GM18858 (cell line): ENCODE data around the gene PCDHGA10.
"Not testable (repeated sequence)": the region's sequence is repeated elsewhere in the genome, so short reads cannot be mapped to it uniquely, and the experiment has no call there.

ENCODE experiments used
- ATAC-seq: cut with Tn5 transposase; IDR thresholded peaks from one replicate; pipeline ENCODE4 v1.9.1; 2021; ENCODE audit not compliant: unreplicated experiment

PCDHGA10 gene

DNA sequence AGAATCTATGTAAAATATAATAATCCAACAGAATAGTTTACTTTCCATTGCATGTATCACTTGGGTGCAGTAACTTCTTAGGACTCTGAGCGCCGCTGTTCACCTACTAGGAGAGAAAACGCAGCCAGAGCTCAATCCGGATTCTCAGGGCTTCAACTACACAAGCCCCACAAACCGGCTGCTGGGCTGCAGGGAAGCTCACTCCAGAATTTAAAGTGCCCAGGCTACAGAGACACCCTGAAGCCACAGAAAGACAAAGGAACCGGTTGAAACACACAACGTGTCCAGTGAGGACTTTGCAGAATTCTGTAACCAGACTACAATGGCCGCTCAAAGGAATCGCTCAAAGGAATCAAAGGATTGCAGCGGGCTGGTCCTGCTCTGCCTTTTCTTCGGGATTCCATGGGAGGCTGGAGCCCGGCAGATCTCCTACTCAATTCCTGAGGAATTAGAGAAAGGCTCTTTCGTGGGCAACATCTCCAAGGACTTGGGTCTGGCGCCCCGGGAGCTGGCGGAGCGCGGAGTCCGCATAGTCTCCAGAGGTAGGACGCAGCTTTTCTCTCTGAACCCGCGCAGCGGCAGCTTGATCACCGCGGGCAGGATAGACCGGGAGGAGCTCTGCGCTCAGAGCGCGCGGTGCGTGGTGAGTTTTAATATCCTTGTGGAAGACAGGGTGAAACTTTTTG lies at the start of gene PCDHGA10:
Gene PCDHGA10 (plus strand): TSS at position 134 of the 686 bp plus-strand sequence. CDS start 189 bp downstream, at position 323.
- peak; percentile 68 for ATAC-seq

GRCh38 chr5:141363952-141364660 lies 48.7 kb upstream of the PCDHGA10 start, which contains the start of gene PCDHGA5:
Gene PCDHGA5, plus strand, starts transcription at chr5:141364162. Its CDS starts 169 bp downstream, at chr5:141364331.
- ATAC-seq = no peak

DNA sequence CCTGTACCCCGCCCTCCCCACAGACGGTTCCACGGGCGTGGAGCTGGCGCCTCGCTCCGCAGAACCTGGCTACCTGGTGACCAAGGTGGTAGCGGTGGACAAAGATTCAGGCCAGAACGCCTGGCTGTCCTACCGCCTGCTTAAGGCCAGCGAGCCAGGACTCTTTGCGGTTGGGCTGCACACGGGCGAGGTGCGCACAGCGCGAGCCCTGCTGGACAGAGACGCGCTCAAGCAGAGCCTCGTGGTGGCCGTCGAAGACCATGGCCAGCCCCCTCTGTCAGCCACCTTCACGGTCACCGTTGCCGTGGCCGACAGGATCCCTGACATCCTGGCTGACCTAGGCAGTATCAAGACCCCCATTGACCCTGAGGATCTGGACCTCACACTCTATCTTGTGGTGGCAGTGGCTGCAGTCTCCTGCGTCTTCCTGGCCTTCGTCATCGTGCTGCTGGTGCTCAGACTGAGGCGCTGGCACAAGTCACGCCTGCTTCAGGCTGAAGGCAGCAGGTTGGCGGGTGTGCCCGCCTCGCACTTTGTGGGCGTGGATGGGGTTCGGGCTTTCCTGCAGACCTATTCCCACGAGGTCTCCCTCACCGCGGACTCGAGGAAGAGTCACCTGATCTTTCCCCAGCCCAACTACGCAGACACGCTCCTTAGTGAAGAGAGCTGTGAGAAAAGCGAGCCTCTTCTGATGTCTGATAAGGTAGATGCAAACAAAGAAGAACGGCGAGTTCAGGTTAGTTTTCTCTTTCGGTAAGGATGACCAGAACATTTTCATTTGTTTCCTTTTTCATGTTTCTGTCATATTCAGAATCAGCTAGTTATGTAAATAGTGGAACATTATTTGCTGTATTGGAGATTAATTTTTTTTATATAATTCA lies 46.5 kb upstream of the PCDHGA10 start:
- ATAC-seq = no peak

DNA sequence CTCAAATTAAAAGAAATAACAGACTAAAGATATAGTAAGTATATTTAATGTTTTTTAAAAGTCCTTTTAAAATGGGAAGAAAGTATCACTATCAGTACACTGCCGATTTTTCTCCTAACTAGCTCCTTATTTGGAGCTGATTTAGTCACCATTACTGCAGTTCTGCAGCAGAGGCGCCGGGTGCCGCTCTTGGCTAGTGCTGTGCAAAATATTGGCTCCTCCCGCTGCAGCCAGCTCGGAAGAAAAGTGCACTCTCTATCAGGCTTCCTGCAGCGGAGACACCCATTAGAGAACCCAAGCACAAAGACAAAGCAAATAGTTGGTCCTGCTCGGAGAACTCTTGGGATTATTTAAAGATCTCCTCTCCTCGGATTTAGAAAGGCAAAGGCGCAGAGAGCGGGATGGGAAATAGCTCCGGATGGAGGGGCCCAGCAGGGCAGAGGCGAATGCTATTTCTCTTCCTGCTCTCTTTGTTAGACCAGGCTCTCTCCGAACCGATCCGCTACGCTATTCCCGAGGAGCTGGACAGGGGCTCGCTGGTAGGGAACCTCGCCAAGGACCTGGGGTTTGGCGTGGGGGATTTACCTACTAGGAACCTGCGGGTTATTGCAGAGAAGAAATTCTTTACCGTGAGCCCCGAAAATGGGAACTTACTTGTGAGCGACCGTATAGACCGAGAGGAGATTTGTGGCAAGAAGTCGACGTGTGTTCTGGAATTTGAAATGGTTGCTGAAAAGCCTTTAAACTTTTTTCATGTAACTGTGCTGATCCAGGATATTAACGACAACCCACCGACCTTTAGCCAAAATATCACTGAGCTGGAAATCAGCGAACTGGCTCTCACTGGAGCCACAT lies 42.6 kb upstream of the PCDHGA10 start, which contains the start of gene PCDHGB3:
Gene PCDHGB3 (plus strand): TSS at position 249 of the 855 bp plus-strand sequence. CDS start 153 bp downstream, at position 402.
- ATAC-seq = no peak

DNA sequence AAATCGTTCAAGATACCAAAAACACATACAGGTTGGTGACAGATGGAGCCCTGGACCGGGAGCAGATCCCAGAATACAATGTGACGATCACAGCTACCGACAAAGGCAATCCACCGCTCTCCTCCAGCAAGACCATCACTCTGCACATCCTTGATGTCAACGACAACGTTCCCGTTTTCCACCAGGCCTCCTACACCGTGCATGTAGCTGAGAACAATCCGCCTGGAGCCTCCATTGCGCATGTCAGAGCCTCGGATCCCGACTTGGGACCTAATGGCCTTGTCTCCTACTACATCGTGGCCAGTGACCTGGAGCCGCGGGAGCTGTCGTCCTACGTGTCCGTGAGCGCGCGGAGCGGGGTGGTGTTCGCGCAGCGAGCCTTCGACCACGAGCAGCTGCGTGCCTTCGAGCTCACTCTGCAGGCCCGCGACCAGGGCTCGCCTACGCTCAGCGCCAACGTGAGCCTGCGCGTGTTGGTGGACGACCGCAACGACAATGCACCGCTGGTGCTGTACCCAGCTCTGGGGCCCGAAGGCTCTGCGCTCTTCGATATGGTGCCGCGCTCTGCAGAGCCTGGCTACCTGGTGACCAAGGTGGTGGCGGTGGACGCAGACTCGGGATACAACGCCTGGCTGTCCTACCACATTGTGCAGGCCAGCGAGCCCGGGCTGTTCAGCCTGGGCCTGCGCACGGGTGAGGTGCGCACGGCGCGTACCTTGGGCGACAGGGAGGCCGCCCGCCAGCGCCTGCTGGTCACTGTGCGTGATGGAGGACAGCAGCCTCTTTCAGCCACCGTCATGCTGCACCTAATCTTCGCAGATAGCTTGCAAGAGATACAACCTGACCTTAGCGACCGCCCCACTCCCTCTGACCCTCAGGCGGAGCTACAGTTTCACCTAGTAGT lies 41.0 kb upstream of the PCDHGA10 start:
- no peak for ATAC-seq

DNA sequence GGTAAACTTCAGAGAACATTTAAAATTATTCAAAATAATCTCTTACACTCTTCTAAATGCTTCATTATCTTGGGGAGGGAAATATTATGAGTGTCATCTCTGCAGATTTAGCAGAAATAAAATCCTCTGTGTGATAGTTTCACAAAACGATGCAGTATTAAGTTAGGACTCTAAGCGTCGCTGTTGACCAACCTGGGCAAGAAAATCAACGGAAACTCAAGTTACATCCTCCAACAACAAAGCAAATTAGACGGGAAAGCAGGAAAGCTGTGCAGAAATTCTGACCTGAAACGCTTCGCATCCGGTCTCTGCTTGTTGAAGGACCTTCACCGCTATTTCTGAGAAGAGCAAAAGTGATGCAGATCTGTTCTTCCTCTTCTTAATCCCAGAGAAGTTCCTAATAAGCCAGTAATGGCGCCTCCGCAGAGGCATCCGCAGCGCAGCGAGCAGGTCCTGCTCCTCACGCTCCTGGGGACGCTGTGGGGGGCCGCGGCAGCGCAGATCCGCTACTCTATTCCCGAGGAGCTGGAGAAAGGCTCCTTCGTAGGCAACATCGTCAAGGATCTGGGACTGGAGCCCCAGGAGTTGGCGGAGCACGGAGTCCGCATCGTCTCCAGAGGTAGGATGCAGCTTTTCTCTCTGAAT lies 39.0 kb upstream of the PCDHGA10 start, which contains the start of gene PCDHGA6:
Gene PCDHGA6 (plus strand): TSS at position 219 of the 645 bp plus-strand sequence. CDS start 193 bp downstream, at position 412.
- ATAC-seq = no peak

- no peak for ATAC-seq
These were observed 38.2 kb upstream of the PCDHGA10 start for GRCh38 chr5:141374627-141375026.

DNA sequence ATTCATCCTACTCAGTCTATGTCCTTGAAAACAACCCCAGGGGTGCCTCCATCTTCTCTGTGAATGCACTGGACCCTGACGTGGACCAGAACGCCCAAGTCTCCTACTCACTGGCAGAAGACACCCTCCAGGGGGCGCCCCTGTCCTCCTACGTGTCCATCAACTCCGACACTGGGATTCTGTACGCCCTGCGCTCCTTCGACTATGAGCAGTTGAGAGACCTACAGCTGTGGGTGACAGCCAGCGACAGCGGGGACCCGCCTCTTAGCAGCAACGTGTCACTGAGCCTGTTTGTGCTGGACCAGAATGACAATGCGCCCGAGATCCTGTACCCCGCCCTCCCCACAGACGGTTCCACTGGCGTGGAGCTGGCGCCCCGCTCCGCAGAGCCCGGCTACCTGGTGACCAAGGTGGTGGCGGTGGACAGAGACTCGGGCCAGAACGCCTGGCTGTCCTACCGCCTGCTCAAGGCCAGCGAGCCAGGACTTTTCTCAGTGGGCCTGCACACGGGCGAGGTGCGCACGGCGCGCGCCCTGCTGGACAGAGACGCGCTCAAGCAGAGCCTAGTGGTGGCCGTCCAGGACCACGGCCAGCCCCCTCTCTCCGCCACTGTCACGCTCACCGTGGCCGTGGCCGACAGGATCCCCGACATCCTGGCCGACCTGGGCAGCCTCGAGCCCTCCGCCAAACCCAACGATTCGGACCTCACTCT lies 37.2 kb upstream of the PCDHGA10 start:
- not testable (repeated sequence) for ATAC-seq

DNA sequence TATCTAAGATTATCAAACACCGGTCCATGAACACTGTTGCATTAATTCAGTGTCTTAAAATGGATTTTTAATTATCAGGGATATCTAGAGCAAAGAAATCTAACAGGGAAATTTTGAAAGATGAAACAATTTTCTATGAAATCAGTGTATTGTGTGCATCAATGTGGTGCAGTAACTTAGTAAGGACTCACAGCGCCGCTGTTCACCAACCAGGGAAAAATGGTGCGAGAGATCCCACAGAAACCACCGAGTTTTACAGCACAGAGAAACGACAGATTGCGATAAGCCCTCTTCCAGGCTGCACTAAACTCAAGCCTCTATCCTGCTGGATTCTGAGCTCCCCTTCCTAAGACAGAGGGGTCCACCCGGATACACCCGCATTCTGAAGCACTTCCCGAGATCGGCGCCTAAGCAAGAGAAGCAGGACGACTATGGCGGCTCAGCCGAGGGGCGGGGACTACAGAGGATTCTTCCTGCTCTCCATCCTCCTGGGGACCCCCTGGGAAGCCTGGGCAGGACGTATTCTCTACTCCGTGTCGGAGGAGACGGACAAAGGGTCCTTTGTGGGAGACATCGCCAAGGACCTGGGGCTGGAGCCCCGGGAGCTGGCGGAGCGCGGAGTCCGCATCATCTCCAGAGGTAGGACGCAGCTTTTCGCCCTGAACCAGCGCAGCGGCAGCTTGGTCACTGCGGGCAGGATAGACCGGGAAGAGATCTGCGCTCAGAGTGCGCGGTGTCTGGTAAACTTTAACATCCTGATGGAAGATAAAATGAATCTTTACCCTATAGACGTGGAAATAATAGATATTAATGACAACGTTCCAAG lies 30.1 kb upstream of the PCDHGA10 start, which contains the start of gene PCDHGA7:
Gene PCDHGA7 (plus strand): TSS at position 274 of the 826 bp plus-strand sequence. CDS start 158 bp downstream, at position 432.
- no peak for ATAC-seq

GRCh38 chr5:141383345-141383744 lies 29.4 kb upstream of the PCDHGA10 start:
- ATAC-seq = no peak

GRCh38 chr5:141384471-141385267 lies 28.1 kb upstream of the PCDHGA10 start:
- no peak for ATAC-seq

GRCh38 chr5:141387557-141388311 lies 25.1 kb upstream of the PCDHGA10 start, which contains the start of gene PCDHGB4:
Gene PCDHGB4, plus strand, starts transcription at chr5:141387698. Its CDS starts 187 bp downstream, at chr5:141387885.
- peak; percentile 92 for ATAC-seq

GRCh38 chr5:141388661-141389060 lies 24.1 kb upstream of the PCDHGA10 start:
- no peak for ATAC-seq

GRCh38 chr5:141389153-141390042 lies 23.4 kb upstream of the PCDHGA10 start:
- ATAC-seq = no peak
